ENCODE results near the gene TMA7.
A peak's percentile ranks its signal among the peaks of the same experiment; 100 is the strongest.
"Not testable (repeated sequence)": the region's sequence is repeated elsewhere in the genome, so short reads cannot be mapped to it uniquely, and the experiment has no call there.

TMA7 gene

DNA sequence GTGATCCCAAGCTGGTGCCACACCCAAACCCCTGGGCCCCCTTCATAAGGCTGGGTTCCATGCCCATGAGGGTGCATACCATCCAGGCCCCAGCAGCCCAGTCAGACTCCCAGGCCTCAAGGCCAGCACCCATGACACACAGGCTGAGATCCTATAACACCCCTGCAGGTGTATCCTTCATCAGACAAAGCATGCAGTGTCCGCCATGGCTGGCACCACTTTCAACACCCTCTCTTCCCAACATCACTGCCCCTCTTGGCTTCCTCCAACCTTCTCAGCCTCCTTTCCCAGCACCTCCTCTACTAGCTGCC is 3.6 kb upstream of the TMA7 start:
- DNase-seq (ENCODE audit: low spot score): no peak

DNA sequence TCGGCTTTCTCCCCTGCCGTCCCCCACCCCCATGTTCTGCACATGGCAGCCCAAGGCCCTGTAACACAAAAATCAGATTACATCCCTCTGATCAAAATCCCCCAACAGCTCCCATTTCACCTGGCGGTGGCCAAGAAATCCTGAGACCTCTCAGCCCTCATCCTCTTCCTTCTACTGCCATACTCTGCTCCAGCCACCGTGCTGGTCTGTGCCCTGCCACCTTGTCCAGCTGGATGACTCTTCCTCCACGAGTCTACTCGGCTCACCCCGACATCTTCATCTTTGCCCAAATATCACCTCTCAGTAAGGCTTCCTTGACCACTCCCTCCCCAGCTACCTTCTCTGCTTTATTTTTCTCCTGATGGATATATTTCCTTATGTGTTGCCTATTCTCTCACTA is 3.2 kb upstream of the TMA7 start:
- no peak for DNase-seq (ENCODE audit: low spot score)

DNA sequence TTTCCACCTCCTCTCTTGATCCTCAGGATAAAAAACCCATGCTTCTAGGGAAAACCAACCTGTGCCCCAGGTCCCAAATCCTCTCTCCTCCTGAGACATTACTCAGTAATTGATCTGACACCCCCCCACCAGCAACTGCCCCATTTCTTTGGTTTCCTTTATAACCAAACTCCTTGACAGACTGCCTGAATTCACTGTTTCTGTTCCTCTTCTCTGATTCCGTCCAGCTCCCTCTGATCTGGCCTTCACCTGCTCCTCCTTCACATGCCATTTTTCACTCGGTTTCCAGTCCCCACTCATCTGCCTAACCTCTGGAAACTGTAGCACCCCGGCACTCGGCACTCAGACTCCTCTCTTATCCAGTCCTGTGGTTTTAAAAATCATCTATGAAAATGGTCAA is 2.2 kb upstream of the TMA7 start:
- DNase-seq (ENCODE audit: low spot score): no peak

DNA sequence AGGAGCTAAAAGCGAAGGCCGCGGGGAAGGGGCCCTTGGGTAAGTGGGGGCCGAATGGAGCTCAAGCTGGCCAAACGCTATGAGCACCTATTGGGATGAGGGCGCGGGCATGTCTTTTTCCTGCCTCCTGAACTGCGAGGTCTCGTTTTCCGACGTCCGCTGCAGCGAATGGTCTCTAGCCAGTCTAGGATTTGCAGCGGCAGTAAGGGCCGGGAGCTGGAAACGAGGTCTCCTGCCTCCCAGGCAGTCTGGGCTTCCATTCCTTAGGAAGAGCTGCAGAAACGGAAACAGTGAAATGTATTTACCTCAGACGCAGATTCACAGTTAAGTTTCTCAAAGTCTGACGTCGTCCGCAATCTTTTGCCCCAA is 517 bp downstream of the TMA7 start:
- no peak for DNase-seq (ENCODE audit: low spot score)

DNA sequence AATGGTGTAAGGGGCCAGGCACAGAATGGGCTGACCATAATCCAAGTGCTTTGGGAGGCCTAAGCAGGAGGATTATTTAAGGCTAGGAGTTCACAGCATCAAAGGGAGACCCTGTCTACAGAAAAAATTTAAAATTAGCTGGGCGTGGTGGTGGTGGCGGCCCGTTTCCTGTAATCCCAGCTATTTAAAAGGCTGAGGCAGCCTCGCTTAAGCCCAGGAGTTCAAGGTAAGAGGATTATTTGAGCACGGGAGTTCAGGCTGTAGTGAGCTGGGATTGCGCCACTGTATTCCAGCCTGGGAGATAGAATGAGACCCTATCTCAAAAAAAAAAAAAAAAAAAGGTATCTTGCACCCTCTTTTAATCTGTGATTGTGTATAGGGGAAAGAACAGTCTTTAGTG is 1.9 kb downstream of the TMA7 start:
- no peak for DNase-seq (ENCODE audit: low spot score)

DNA sequence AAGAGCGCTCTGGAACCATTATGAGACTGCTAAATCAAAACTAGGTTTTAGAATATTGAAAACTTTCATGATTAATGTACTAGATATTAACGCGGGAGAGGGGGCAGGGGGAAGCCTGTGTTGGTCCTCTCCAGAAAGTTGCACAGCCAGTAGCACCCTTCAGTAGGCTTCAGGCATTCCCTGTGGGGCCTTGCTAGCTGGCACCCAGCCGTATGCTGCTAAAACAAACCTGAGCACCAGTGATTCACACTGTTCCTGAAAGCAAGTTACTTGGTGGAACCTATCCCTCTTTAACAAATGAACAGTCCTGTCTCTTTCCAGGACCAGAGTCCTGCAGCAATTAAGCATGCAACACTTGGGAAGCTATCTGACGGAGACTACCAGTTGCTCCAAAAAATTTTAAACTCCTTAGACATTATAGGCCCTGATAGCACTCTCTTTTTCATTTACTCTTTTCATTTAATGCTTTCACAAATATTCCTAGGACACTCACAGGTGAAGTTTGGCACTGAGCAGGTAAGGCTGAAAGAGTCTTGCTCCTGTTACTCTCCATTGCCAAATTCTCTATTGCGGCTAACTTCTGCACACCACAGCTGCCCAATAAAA is 5.3 kb downstream of the TMA7 start:
- DNase-seq (ENCODE audit: low spot score): peak; percentile 36

DNA sequence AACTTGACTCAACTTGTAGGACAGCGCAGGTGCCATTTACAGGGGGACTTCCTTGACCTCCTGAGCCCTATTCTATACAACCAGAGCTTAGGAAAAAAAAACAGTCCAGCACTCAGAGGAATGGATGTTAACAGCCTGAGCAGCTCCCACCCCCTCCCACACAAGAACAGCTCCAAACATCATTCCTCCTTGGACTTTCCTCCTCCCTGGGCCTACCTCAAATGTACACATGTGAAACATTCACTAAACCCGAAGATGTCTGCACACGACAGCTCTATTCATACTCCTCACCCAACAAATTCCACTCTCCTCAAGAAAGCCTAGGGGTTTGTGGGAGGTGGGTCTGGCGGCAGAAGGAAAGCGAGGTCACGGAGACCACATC is 6.0 kb downstream of the TMA7 start:
- DNase-seq (ENCODE audit: low spot score): peak; percentile 49

DNA sequence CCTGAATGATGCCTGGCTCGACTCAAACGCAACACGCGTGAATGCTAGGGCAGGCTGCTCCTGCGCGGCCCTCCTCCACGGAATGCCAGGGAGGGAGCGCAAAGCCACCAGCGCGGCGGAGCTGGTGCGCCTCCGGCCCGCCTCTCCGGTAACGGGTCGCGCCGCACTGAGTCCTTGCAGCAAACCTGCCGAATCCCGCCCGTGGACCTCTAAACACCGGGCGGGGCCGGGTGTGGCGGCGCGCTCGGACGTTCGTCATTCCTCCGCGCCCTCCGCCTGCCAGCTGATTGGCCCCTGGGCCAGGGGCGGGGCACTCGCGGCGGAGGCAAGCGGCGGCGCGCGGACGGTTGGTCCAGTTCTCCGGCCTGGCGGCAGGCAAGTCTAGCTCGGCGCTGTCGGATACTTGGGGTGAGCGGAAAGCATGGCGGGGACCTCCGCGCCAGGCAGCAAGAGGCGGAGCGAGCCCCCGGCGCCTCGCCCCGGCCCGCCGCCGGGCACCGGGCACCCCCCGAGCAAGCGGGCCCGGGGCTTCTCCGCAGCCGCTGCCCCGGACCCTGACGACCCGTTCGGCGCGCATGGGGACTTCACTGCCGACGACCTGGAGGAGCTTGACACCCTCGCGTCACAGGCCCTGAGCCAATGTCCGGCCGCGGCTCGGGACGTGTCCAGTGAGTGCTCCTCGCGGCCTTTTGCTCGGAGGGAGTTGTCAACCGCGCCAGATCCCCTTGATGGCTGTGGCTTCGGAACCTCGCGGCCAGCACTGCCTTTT is 6.6 kb downstream of the TMA7 start, which contains the start of gene ATRIP:
ATRIP (plus strand) TSS at position 313 of the 769 bp plus-strand sequence; CDS start at position 422, 109 bp downstream.
- DNase-seq (ENCODE audit: low spot score): peak; percentile 91

DNA sequence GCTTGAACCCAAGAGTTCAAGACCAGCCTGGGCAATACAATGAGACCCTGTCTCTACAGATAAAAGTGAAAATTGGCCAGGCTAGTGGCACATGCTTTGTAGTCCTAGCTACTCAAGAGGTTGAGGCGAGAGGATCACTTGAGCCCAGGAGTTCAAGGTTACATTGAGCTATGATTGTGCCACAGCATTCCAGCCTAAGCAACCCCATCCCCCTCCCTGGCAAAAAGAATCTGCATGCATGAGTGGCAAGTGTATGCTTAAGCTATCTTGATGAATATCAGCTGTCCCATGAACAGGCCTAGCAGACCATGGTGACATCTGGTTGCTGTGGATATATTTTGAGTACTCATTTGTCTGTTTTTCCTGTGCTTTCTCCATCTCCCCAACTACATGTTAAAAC is 11.2 kb downstream of the TMA7 start:
- no peak for DNase-seq (ENCODE audit: low spot score)

DNA sequence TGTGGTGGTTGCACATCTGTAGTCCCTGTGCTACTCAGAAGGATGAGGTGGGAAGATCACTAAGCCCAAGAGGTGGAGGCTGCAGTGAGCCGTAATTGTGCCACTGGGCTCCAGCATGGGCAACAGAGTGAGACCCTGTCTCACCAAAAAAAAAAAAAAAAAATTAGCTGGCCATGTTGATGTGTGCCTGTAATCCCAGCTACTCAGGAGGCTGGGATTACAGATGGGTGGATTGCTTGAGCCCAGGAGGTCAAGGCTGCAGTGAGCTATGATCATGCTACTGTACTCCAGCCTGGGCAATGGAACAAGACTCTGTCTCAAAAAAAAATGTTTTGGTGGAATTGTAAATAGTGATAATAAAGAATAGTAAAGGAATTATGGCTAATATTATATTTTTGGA is 16.4 kb downstream of the TMA7 start:
- DNase-seq (ENCODE audit: low spot score): peak; percentile 39

DNA sequence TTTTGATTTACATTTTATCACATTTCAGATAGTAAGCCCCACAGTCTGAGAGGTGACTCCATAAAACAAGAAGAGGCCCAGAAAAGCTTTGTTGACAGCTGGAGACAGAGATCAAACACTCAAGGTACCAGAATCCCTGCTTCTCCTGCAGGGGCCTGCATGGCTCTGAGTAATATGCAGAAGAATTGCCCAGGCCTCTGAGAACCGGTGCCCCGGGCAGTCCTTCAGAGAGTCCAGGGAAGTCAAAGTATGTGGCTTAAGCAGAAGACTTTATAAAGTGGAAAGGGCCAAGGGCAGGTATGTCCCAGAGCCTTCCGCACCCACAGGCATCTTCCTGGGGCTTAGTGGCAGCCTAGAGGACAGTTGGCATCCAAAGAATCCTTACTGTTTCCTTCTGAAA is 19.3 kb downstream of the TMA7 start:
- no peak for DNase-seq (ENCODE audit: low spot score)

DNA sequence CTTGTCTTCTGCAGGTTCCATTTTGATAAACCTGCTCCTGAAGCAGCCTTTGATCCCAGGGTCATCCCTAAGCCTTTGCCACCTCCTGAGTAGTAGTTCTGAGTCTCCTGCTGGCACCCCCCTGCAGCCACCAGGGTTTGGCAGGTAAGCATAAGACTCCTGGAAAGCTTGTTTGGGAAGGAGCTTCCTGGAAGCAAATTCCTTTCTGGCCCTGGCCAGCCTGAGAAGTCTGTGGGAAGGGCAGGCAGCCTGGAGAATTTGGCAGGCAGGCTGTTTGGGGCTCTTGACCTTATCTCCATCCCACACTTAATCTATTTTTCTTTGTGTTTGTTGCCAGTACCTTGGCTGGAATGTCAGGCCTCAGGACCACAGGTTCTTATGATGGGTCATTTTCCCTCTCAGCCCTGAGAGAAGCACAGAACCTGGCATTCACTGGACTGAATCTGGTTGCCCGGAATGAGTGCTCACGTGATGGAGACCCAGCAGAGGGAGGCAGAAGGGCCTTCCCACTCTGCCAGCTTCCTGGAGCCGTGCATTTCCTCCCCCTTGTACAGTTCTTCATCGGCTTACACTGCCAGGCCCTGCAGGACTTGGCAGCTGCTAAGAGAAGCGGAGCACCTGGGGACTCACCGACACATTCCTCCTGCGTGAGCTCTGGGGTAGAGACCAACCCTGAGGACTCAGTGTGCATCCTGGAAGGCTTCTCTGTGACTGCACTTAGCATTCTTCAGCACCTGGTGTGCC is 19.9 kb downstream of the TMA7 start:
- DNase-seq (ENCODE audit: low spot score): peak; percentile 92

DNA sequence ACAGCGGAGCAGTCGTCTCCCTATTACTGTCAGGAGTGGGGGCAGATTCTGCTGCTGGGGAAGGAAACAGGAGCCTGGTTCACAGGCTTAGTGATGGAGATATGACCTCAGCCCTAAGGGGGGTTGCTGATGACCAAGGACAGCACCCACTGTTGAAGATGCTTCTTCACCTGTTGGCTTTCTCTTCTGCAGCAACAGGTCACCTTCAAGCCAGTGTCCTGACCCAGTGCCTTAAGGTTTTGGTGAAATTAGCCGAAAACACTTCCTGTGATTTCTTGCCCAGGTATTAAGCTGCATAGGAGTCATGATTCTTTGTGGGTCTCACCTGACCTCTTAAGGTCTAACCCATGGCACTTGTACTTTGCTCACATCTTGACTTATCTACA is 20.5 kb downstream of the TMA7 start:
- DNase-seq (ENCODE audit: low spot score): no peak

DNA sequence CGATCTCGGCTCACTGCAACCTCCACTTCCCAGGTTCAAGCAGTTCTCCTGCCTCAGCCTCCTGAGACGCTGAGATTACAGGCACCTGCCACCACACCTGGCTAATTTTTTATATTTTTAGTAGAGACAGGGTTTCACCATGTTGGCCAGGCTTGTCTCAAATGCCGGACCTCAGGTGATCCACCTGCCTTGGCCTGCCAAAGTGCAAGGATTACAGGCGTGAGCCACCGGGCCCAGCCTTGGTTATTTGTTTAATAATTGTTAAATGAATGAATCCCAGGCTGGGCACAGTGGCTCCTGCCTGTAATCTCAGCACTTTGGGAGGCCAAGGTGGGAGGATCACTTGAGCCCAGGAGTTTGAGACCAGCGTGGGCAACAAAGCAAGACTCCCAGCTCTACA is 21.7 kb downstream of the TMA7 start:
- DNase-seq (ENCODE audit: low spot score): not testable (repeated sequence)

DNA sequence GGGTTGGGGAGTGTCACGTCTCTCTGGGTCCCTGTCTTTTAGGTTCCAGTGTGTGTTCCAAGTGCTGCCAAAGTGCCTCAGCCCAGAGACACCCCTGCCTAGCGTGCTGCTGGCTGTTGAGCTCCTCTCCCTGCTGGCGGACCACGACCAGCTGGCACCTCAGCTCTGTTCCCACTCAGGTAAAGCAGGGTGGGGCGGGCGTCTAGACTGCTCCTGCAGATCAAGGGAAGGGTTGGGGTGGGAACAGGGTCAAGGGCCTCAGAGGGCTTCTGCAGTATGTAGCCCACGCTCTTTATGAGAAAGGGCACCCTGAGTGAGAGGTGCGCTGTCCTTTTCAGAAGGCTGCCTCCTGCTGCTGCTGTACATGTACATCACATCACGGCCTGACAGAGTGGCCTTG is 23.6 kb downstream of the TMA7 start:
- DNase-seq (ENCODE audit: low spot score): no peak

DNA sequence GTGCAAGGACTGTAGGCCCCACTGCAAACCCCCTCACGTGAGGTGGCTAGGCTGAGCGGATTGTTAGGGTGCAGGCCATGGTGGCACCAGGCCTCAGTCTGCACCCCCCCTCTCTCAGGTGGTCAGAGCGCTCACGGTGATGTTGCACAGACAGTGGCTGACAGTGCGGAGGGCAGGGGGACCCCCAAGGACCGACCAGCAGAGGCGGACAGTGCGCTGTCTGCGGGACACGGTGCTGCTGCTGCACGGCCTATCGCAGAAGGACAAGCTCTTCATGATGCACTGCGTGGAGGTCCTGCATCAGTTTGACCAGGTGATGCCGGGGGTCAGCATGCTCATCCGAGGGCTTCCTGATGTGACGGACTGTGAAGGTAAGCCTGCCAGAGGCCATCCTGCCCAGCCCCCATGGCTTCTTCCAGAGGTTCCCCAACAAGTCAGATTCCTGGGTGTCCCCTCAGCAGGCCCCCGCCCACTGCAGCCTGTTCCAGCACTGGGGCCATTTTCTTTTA is 24.7 kb downstream of the TMA7 start:
- DNase-seq (ENCODE audit: low spot score): no peak

DNA sequence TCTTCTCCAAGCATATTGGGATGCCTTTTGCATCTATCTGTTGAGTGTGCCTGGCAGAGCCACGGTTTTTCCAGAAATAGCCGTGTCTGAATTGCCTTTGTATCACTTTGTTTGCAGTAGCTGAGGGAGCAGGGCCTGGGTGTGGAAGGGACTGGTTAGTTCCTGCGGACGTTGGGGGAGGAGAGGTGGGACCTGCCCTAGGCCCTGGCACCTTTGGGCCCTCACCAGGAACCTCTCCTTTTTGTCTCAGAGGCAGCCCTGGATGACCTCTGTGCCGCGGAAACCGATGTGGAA is 25.1 kb downstream of the TMA7 start:
- no peak for DNase-seq (ENCODE audit: low spot score)

DNA sequence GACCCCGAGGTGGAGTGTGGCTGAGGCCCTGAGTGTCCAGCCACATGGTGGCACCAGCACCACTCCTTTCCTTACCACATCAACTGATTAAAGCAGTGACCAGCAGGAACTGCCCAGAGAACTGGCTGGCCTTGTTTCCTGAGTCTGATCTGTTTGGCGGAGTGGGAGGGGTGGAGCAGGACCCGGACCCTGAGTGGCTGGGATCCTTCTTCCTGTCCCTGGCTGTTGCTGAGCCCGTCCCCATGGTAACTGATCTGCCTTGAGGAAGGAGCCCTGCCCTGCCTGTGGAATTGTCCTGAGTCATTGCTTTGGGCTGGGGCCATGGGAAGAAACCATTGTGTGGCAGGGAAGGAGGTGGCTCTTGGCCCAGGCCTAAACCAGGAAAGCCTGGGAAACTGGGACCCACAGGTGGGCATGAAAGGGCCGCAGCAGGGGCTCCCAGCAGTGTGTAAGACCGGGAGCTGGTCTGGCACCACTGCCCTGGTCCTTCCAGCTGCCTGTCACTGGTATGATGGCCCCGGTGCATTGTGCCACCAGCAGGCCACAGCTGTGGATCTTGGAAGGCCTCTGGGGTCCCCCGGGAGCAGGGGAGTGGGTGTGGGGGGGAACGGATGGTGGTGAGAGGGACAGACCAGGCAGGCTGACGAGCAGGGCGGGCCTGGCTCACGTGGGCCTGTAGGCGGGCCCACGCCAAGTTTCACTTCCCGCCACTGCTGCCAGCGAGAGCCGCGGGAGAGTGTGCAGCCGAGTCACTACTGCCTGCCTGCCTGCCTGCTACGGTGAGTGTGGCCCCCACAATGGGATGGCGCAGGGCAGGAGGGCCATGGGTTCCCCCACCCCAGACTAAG is 25.7 kb downstream of the TMA7 start:
- peak; percentile 99 for DNase-seq (ENCODE audit: low spot score)

DNA sequence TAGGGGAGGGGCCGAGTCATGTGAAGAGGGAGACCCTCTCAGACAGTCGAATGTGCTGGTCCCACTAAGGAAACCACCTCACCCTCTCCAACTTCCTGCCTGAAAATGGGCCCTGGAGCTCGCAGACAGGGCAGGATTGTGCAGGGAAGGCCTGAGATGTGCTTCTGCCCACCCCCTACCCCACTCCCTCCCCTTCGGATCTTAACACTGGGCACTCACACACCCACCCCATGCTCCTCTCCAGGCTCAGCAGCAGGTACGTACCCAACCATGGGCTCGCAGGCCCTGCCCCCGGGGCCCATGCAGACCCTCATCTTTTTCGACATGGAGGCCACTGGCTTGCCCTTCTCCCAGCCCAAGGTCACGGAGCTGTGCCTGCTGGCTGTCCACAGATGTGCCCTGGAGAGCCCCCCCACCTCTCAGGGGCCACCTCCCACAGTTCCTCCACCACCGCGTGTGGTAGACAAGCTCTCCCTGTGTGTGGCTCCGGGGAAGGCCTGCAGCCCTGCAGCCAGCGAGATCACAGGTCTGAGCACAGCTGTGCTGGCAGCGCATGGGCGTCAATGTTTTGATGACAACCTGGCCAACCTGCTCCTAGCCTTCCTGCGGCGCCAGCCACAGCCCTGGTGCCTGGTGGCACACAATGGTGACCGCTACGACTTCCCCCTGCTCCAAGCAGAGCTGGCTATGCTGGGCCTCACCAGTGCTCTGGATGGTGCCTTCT is 26.5 kb downstream of the TMA7 start:
- no peak for DNase-seq (ENCODE audit: low spot score)

DNA sequence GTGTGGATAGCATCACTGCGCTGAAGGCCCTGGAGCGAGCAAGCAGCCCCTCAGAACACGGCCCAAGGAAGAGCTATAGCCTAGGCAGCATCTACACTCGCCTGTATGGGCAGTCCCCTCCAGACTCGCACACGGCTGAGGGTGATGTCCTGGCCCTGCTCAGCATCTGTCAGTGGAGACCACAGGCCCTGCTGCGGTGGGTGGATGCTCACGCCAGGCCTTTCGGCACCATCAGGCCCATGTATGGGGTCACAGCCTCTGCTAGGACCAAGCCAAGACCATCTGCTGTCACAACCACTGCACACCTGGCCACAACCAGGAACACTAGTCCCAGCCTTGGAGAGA is 27.0 kb downstream of the TMA7 start:
- no peak for DNase-seq (ENCODE audit: low spot score)

DNA sequence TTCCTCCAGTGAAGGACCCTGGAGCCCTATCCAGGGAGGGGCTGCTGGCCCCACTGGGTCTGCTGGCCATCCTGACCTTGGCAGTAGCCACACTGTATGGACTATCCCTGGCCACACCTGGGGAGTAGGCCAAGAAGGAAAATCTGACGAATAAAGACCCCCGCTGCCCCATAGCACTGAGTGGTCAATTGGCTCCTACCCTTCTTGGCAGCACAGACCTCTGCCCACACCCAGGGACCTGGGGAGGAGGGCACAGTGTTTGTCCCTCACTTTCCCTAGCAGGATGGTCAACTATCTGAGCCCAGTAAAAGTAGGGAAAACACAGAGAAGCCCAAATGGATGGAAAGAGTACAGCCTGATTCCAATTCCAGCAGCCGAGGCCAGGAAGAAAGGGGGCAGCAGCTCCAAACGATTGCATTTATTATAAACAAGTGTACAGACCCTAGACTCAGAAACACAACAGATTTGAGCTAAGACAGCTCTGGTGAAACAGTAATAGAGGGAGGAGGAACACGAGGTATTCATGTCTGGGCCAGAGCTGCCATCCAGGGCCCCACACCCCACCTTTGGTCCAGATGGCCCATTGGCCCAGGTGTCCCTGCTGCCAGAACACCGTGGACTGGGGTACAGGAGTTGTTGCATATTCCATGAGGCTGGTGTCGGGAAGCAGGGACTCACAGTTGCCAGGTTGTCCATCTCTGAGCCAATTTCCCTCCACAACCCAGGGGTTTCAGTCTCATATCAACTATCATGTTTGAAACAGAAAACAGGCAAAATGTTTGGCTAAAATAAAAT is 27.6 kb downstream of the TMA7 start:
- peak; percentile 87 for DNase-seq (ENCODE audit: low spot score)
